Endothelial cell of umbilical vein (primary cell): ENCODE measurements around the gene PSMD3.
"Not testable (repeated sequence)": the region's sequence is repeated elsewhere in the genome, so short reads cannot be mapped to it uniquely, and the experiment has no call there.

Source experiments
- CTCF ChIP-seq, 2 donors: IDR thresholded peaks; 1 replicate in 1 of 2; 2 replicates in 1 of 2; pipeline ENCODE4 v1.5.1; 2011; ENCODE audit warnings: low read length in 2 of 2, mild to moderate bottlenecking in 2 of 2, moderate library complexity in 2 of 2, control low read depth in 1 of 2, inconsistent platforms in 1 of 2, low read depth in 1 of 2; ENCODE audit not compliant: insufficient read depth in 1 of 2; ENCODE audit errors: extremely low read depth in 1 of 2
- GATA2 ChIP-seq: IDR thresholded peaks from 2 replicates; pipeline ENCODE4 v1.7.0; 2011; ENCODE audit warnings: low read depth, mild to moderate bottlenecking, moderate library complexity, mixed read lengths, low read length; ENCODE audit not compliant: insufficient read length, insufficient read depth
- JUN ChIP-seq: IDR thresholded peaks from 2 replicates; pipeline ENCODE4 v1.6.1; 2011; ENCODE audit warnings: borderline replicate concordance, low read depth; ENCODE audit not compliant: insufficient read length, insufficient read depth

- TF ChIP-seq CTCF (IDR thresholded peaks at IDR 0.05; ENCODE audit: extremely low read depth in 1 of 2, insufficient read depth in 1 of 2, low read depth in 1 of 2, low read length in 2 of 2); GATA2; JUN: not testable (repeated sequence)
Observed at GRCh38 chr17:40010946-40011500, 30.4 kb downstream of the PSMD3 start.
